Measurements from ENCODE around the gene LAMA3. TPM values are rescaled to one million over a fixed set of nuclear protein-coding genes. Genes with fewer than 3 reads are reported as not detected.

The LAMA3 gene
- total and polyA plus RNA-seq, 2 donors (not counting 1 experiment from before 2014, with no cell fraction given) = 0.75 to 13.2 TPM

- H3K4me1 ChIP-seq (ENCODE audit: control insufficient read depth, extremely low read depth, insufficient read depth, low read length) = no peaks in the 10 kb centered on the region
- no peak for TF ChIP-seq EZH2 (IDR thresholded peaks at IDR 0.05; ENCODE audit: low read length, missing control alignments)
- TF ChIP-seq, protein P1, sequence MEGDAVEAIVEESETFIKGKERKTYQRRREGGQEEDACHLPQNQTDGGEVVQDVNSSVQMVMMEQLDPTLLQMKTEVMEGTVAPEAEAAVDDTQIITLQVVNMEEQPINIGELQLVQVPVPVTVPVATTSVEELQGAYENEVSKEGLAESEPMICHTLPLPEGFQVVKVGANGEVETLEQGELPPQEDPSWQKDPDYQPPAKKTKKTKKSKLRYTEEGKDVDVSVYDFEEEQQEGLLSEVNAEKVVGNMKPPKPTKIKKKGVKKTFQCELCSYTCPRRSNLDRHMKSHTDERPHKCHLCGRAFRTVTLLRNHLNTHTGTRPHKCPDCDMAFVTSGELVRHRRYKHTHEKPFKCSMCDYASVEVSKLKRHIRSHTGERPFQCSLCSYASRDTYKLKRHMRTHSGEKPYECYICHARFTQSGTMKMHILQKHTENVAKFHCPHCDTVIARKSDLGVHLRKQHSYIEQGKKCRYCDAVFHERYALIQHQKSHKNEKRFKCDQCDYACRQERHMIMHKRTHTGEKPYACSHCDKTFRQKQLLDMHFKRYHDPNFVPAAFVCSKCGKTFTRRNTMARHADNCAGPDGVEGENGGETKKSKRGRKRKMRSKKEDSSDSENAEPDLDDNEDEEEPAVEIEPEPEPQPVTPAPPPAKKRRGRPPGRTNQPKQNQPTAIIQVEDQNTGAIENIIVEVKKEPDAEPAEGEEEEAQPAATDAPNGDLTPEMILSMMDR (conservative IDR thresholded peaks at IDR 0.05 in 1 of 2, IDR thresholded peaks at IDR 0.05 in 1 of 2; ENCODE audit: low read depth in 1 of 2, low read length in 2 of 2) = no peak
Measured at GRCh38 chr18:23776306-23776705, 87.1 kb downstream of the LAMA3 start.

DNA sequence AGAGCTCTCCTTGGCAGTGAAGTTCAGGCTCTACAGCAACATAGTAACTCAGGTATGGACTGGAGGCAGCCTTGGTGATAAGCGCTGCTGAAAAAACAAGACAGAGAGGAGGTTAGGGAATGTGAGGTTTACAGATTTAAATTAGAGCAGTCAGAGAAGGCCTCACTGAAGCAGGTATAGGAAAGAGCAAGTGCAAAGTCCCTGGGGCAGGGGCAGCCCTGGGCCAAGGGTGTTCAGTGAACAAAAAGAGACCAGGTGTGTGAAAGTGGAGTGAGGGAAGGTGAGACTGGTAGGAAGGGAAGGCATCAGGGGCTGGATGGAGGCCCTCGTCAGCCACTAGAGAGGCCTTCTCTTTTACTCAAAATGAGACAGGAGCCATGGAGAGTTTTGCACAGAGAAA, 89.6 kb downstream of the LAMA3 start:
- H3K9me3 ChIP-seq (ENCODE audit: control insufficient read depth, insufficient read depth, low read depth, low read length) = no peaks in the 10 kb centered on the region
- TF ChIP-seq, protein P1 (conservative IDR thresholded peaks at IDR 0.05 in 1 of 2, IDR thresholded peaks at IDR 0.05 in 1 of 2; ENCODE audit: low read depth in 1 of 2, low read length in 2 of 2) = no peak
- no peak for TF ChIP-seq EZH2 (IDR thresholded peaks at IDR 0.05; ENCODE audit: low read length, missing control alignments)

More at GRCh38 chr18:23776306-23776705, 87.1 kb downstream of the LAMA3 start:
- Histone ChIP-seq H2AFZ (ENCODE audit: low read length) (no peak overlapping the region), H3K4me3 (replicated peaks in 1 of 4; ENCODE audit: control extremely low read depth in 1 of 4, insufficient read depth in 1 of 4, low read depth in 3 of 4, low read length in 4 of 4) (no peak overlapping the region), H3K4me2 (ENCODE audit: extremely low read depth, insufficient read depth, low read length) (no peak overlapping the region), H3K36me3 (ENCODE audit: control insufficient read depth, insufficient read depth, low read length) (no peaks in the 10 kb centered on the region), H4K20me1 (ENCODE audit: control insufficient read depth, extremely low read depth, insufficient read depth, low read length) (no peaks in the 10 kb centered on the region), H3K9ac (ENCODE audit: insufficient read depth, low read length) (no peak overlapping the region), H3K27me3 (ENCODE audit: control insufficient read depth, insufficient read depth, low read length) (peaks cover 4% of the 10 kb centered on the region), H3K27ac (ENCODE audit: insufficient read depth, low read length) (no peak overlapping the region), H3K79me2 (ENCODE audit: control insufficient read depth, insufficient read depth, low read length) (no peaks in the 10 kb centered on the region), H3K9me3 (ENCODE audit: control insufficient read depth, insufficient read depth, low read depth, low read length) (no peaks in the 10 kb centered on the region)
- DNase-seq (ENCODE audit: low read depth in 2 of 2) = no peak

GRCh38 chr18:23779696-23780303, 90.5 kb downstream of the LAMA3 start:
- Histone ChIP-seq H2AFZ (ENCODE audit: low read length) (no peak overlapping the region), H3K27ac (ENCODE audit: insufficient read depth, low read length) (no peak overlapping the region)
- peak in 1 of 2 donors; percentile 60 for DNase-seq (ENCODE audit: low read depth in 2 of 2)

More for the DNA sequence above, 89.6 kb downstream of the LAMA3 start:
- no peak for DNase-seq (ENCODE audit: low read depth in 2 of 2)
- no peaks in the 10 kb centered on the region for H3K4me1 ChIP-seq (ENCODE audit: control insufficient read depth, extremely low read depth, insufficient read depth, low read length)
- H3K4me3 ChIP-seq (replicated peaks in 1 of 4; ENCODE audit: control extremely low read depth in 1 of 4, insufficient read depth in 1 of 4, low read depth in 3 of 4, low read length in 4 of 4) = no peak overlapping the region
- no peaks in the 10 kb centered on the region for H3K79me2 ChIP-seq (ENCODE audit: control insufficient read depth, insufficient read depth, low read length)
- no peak overlapping the region for H3K9ac ChIP-seq (ENCODE audit: insufficient read depth, low read length)
- no peak overlapping the region for H3K27ac ChIP-seq (ENCODE audit: insufficient read depth, low read length)
- H4K20me1 ChIP-seq (ENCODE audit: control insufficient read depth, extremely low read depth, insufficient read depth, low read length) = no peaks in the 10 kb centered on the region
- H3K27me3 ChIP-seq (ENCODE audit: control insufficient read depth, insufficient read depth, low read length) = peaks cover 4% of the 10 kb centered on the region
- no peak overlapping the region for H2AFZ ChIP-seq (ENCODE audit: low read length)
- no peaks in the 10 kb centered on the region for H3K36me3 ChIP-seq (ENCODE audit: control insufficient read depth, insufficient read depth, low read length)
- no peak overlapping the region for H3K4me2 ChIP-seq (ENCODE audit: extremely low read depth, insufficient read depth, low read length)

More at GRCh38 chr18:23779696-23780303, 90.5 kb downstream of the LAMA3 start:
- Histone ChIP-seq H3K4me2 (ENCODE audit: extremely low read depth, insufficient read depth, low read length) (no peak overlapping the region), H3K36me3 (ENCODE audit: control insufficient read depth, insufficient read depth, low read length) (no peaks in the 10 kb centered on the region), H3K79me2 (ENCODE audit: control insufficient read depth, insufficient read depth, low read length) (no peaks in the 10 kb centered on the region), H3K4me3 (replicated peaks in 1 of 4; ENCODE audit: control extremely low read depth in 1 of 4, insufficient read depth in 1 of 4, low read depth in 3 of 4, low read length in 4 of 4) (no peak overlapping the region), H3K27me3 (ENCODE audit: control insufficient read depth, insufficient read depth, low read length) (peaks cover 4% of the 10 kb centered on the region), H3K9ac (ENCODE audit: insufficient read depth, low read length) (no peak overlapping the region), H3K4me1 (ENCODE audit: control insufficient read depth, extremely low read depth, insufficient read depth, low read length) (no peaks in the 10 kb centered on the region), H4K20me1 (ENCODE audit: control insufficient read depth, extremely low read depth, insufficient read depth, low read length) (no peaks in the 10 kb centered on the region), H3K9me3 (ENCODE audit: control insufficient read depth, insufficient read depth, low read depth, low read length) (no peaks in the 10 kb centered on the region)
- TF ChIP-seq, protein P1 (conservative IDR thresholded peaks at IDR 0.05 in 1 of 2, IDR thresholded peaks at IDR 0.05 in 1 of 2; ENCODE audit: low read depth in 1 of 2, low read length in 2 of 2) = no peak
- TF ChIP-seq EZH2 (IDR thresholded peaks at IDR 0.05; ENCODE audit: low read length, missing control alignments) = no peak
